ENCODE data around the gene CPD. TPM values are rescaled to one million over a fixed set of nuclear protein-coding genes. Genes with fewer than 3 reads are reported as not detected.

The CPD gene
- total RNA-seq, 3 donors from 2014 or later (not counting 1 experiment from before 2014, with no cell fraction given), result 67.3 to 94.5 (median 85.9) TPM

DNA sequence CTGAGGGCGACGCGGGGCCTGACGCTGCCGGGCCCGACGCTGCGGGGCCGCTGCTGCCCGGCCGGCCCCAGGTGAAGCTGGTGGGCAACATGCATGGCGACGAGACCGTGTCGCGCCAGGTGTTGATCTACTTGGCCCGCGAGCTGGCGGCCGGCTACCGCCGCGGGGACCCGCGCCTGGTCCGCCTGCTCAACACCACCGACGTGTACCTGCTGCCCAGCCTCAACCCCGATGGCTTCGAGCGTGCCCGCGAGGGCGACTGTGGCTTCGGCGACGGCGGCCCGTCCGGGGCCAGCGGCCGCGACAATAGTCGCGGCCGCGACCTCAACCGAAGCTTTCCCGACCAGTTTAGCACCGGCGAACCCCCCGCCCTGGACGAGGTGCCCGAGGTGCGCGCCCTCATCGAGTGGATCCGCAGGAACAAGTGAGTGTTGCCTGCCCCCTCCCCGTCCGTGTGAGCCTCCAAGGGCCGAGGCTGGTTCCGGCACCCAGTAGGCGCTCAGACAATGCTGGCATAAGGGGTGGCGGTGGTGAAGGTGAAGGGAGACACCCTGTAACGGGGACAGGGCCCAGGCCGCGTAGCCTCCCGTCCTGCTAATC is 676 bp downstream of the CPD start:
- Histone ChIP-seq H3K4me1 (ENCODE audit: control insufficient read depth, insufficient read depth, low read length) (peaks cover 21% of the 10 kb centered on the region), H3K4me3 (ENCODE audit: low read length) (peak overlapping the region; percentile 83), H3K9me3 (ENCODE audit: control insufficient read depth, insufficient read depth, low read length) (no peaks in the 10 kb centered on the region), H3K27me3 (ENCODE audit: control insufficient read depth, insufficient read depth, low read length) (no peaks in the 10 kb centered on the region), H3K36me3 (ENCODE audit: control insufficient read depth, insufficient read depth, low read length) (no peaks in the 10 kb centered on the region), H3K27ac (ENCODE audit: low read length) (peak overlapping the region; percentile 80)
- DNase-seq (peak; percentile 40 to 46), ATAC-seq (peak; percentile 22 to 26 (median 26))
- intact Hi-C loops (cut with micrococcal nuclease), result loop anchor here (5.0 kb wide), 2 partner anchors 42 to 87 kb away; partner anchors contain the start of gene BLMH
- TF ChIP-seq, protein P1, sequence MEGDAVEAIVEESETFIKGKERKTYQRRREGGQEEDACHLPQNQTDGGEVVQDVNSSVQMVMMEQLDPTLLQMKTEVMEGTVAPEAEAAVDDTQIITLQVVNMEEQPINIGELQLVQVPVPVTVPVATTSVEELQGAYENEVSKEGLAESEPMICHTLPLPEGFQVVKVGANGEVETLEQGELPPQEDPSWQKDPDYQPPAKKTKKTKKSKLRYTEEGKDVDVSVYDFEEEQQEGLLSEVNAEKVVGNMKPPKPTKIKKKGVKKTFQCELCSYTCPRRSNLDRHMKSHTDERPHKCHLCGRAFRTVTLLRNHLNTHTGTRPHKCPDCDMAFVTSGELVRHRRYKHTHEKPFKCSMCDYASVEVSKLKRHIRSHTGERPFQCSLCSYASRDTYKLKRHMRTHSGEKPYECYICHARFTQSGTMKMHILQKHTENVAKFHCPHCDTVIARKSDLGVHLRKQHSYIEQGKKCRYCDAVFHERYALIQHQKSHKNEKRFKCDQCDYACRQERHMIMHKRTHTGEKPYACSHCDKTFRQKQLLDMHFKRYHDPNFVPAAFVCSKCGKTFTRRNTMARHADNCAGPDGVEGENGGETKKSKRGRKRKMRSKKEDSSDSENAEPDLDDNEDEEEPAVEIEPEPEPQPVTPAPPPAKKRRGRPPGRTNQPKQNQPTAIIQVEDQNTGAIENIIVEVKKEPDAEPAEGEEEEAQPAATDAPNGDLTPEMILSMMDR (IDR thresholded peaks at IDR 0.05), result no peak
- WGBS (ENCODE audit: insufficient coverage), result under 1% methylated on average over 68 of the region's 68 CpGs
- peak overlapping the region; percentile 93 for H3K4me3 Mint-ChIP-seq
- H3K36me3 Mint-ChIP-seq, result no peaks in the 10 kb centered on the region
- H3K27me3 Mint-ChIP-seq (ENCODE audit: low read depth in 2 of 2), result peaks cover 0 to 6% of the 10 kb centered on the region in 2 donors
- no peaks in the 10 kb centered on the region for H3K9me3 Mint-ChIP-seq
- peak overlapping the region; percentile 83 to 93 for H3K27ac Mint-ChIP-seq
- H3K4me1 Mint-ChIP-seq, result peaks cover 59 to 60% of the 10 kb centered on the region in 2 donors

DNA sequence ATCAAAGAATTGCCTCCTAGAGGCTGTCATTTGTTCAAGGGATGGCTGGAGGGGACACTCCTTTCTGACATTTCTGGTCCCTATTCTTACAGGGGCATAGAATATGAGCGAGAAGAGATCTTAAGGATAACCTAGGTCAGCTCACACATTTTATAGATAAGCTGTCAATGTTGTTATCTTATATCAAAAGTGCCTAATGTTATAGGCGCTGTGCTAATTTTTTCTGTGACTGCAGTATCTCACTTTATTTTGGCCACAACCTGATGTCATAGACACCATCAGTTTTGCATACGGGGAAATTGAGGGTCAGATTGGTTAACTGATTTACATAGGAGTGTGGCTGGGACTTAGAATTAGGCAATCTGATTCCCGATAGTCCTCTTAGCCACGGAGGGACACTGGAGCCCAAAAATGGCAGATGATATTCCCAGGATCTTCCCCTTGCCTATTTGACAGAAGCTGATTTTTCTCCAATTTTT is 1.2 kb downstream of the CPD start:
- 24% methylated on average over 4 of the region's 5 CpGs for WGBS (ENCODE audit: insufficient coverage)
- no peaks in the 10 kb centered on the region for H3K9me3 Mint-ChIP-seq
- intact Hi-C loops (cut with micrococcal nuclease), result loop anchor here (5.0 kb wide), 2 partner anchors 43 to 88 kb away; partner anchors contain the start of gene BLMH
- ATAC-seq (peak; percentile 9 to 18 (median 13)), DNase-seq (peak in 1 of 2 donors; percentile 50)
- peaks cover 0 to 1% of the 10 kb centered on the region in 2 donors for H3K27me3 Mint-ChIP-seq (ENCODE audit: low read depth in 2 of 2)
- H3K4me3 ChIP-seq (ENCODE audit: low read length), result peak overlapping the region; percentile 83
- no peaks in the 10 kb centered on the region for H3K27me3 ChIP-seq (ENCODE audit: control insufficient read depth, insufficient read depth, low read length)
- TF ChIP-seq, protein P1 (IDR thresholded peaks at IDR 0.05), result no peak
- H3K4me1 ChIP-seq (ENCODE audit: control insufficient read depth, insufficient read depth, low read length), result peaks cover 21% of the 10 kb centered on the region
- H3K9me3 ChIP-seq (ENCODE audit: control insufficient read depth, insufficient read depth, low read length), result no peaks in the 10 kb centered on the region
- peaks cover 1% of the 10 kb centered on the region for H3K36me3 ChIP-seq (ENCODE audit: control insufficient read depth, insufficient read depth, low read length)
- H3K4me3 Mint-ChIP-seq, result peak overlapping the region; percentile 93
- no peaks in the 10 kb centered on the region for H3K36me3 Mint-ChIP-seq
- H3K4me1 Mint-ChIP-seq, result peaks cover 59 to 60% of the 10 kb centered on the region in 2 donors
- H3K27ac ChIP-seq (ENCODE audit: low read length), result peak overlapping the region; percentile 80
- peak overlapping the region; percentile 83 to 93 for H3K27ac Mint-ChIP-seq

DNA sequence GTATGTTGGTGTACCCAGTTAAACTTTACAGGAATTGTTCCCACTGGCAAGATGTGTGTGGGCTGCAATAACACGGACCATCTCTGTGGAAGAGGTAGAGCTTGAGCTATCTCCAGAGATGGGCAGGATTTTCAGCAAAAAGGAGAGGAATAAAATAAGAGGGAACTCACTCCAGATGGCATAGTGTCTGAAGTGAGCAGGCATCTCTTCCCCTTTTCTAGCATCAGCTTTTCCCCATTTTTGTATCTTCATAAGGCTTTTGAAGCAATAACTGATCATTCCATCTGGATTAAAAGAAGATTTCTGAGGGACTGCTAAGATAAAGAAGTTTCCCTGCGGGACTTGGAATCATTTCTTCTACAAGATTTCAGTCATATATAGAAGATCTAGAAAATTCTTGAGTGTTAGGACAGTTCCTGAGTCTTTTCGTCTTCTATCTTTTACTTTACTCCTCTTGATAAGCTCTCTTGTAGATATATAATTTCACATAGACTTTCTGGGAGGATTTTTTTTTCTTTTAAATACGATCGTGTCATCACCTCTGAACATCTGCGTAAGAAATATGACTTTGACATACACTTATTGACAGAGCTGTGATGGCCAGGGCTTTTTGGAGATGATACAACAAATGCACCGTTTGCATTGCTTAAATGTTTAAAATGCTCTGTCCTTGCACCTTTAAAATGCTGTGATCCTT is 2.1 kb downstream of the CPD start:
- Histone ChIP-seq H3K27me3 (ENCODE audit: control insufficient read depth, insufficient read depth, low read length) (no peaks in the 10 kb centered on the region), H3K4me1 (ENCODE audit: control insufficient read depth, insufficient read depth, low read length) (peaks cover 21% of the 10 kb centered on the region), H3K9me3 (ENCODE audit: control insufficient read depth, insufficient read depth, low read length) (no peaks in the 10 kb centered on the region), H3K27ac (ENCODE audit: low read length) (no peak overlapping the region), H3K36me3 (ENCODE audit: control insufficient read depth, insufficient read depth, low read length) (peaks cover 10% of the 10 kb centered on the region), H3K4me3 (ENCODE audit: low read length) (no peak overlapping the region)
- DNase-seq (no peak), ATAC-seq (no peak)
- TF ChIP-seq, protein P1 (IDR thresholded peaks at IDR 0.05), result no peak
- Mint-ChIP-seq H3K9me3 (no peaks in the 10 kb centered on the region), H3K4me3 (peak overlapping the region; percentile 93), H3K27me3 (ENCODE audit: low read depth in 2 of 2) (no peaks in the 10 kb centered on the region), H3K36me3 (no peaks in the 10 kb centered on the region), H3K4me1 (peaks cover 59 to 60% of the 10 kb centered on the region in 2 donors), H3K27ac (peak overlapping the region; percentile 83 to 93)
- WGBS (ENCODE audit: insufficient coverage), result 86% methylated on average over 5 of the region's 7 CpGs
- intact Hi-C loops (cut with micrococcal nuclease), result no loop called here
